HG02884 (cell line): Measurements from ENCODE around the gene HAUS3.

Experiments used
- ATAC-seq: cut with Tn5 transposase; IDR thresholded peaks from one replicate; pipeline ENCODE4 v1.9.1; 2021; ENCODE audit warnings: mild to moderate bottlenecking, moderate library complexity; ENCODE audit not compliant: unreplicated experiment

HAUS3 gene

GRCh38 chr4:2264481-2265041 is 22.6 kb upstream of the HAUS3 start:
- ATAC-seq: no peak

GRCh38 chr4:2263926-2264321 is 22.0 kb upstream of the HAUS3 start:
- ATAC-seq: no peak

GRCh38 chr4:2262944-2263250 is 21.0 kb upstream of the HAUS3 start:
- ATAC-seq: no peak

- ATAC-seq: peak; percentile 90
These were observed 20.4 kb upstream of the HAUS3 start for GRCh38 chr4:2262145-2262943.

GRCh38 chr4:2261853-2262144 is 19.9 kb upstream of the HAUS3 start, which contains the start of gene MXD4:
Gene MXD4, minus strand, starts transcription at chr4:2262109. Its CDS starts 129 bp downstream, at chr4:2261980.
- no peak for ATAC-seq

- no peak for ATAC-seq
These were observed 19.4 kb upstream of the HAUS3 start for GRCh38 chr4:2261110-2261852.

- ATAC-seq: no peak
These were observed 18.6 kb upstream of the HAUS3 start for GRCh38 chr4:2260344-2261109.

GRCh38 chr4:2259541-2260343 is 17.8 kb upstream of the HAUS3 start:
- no peak for ATAC-seq

- no peak for ATAC-seq
These were observed 17.2 kb upstream of the HAUS3 start for GRCh38 chr4:2259036-2259540.

GRCh38 chr4:2258091-2259035 is 16.4 kb upstream of the HAUS3 start:
- no peak for ATAC-seq

GRCh38 chr4:2257361-2258081 is 15.6 kb upstream of the HAUS3 start:
- no peak for ATAC-seq

GRCh38 chr4:2256781-2257191 is 14.9 kb upstream of the HAUS3 start:
- no peak for ATAC-seq

GRCh38 chr4:2256156-2256731 is 14.3 kb upstream of the HAUS3 start:
- no peak for ATAC-seq

GRCh38 chr4:2255501-2256155 is 13.7 kb upstream of the HAUS3 start:
- ATAC-seq: no peak

- ATAC-seq: no peak
These were observed 13.0 kb upstream of the HAUS3 start for GRCh38 chr4:2254665-2255500.

GRCh38 chr4:2253160-2254084 is 11.5 kb upstream of the HAUS3 start:
- no peak for ATAC-seq
